Fibroblast of skin of left biceps (primary cell): ENCODE measurements around the gene KDM4B.
"Not testable (repeated sequence)": the region's sequence is repeated elsewhere in the genome, so short reads cannot be mapped to it uniquely, and the experiment has no call there.

Experiments used
- DNase-seq, 2 experiments: peaks; one replicate each; pipeline ENCODE4 v3.0.0-alpha.2; 2013; ENCODE audit warnings: low read depth in 2 of 2

KDM4B gene

DNA sequence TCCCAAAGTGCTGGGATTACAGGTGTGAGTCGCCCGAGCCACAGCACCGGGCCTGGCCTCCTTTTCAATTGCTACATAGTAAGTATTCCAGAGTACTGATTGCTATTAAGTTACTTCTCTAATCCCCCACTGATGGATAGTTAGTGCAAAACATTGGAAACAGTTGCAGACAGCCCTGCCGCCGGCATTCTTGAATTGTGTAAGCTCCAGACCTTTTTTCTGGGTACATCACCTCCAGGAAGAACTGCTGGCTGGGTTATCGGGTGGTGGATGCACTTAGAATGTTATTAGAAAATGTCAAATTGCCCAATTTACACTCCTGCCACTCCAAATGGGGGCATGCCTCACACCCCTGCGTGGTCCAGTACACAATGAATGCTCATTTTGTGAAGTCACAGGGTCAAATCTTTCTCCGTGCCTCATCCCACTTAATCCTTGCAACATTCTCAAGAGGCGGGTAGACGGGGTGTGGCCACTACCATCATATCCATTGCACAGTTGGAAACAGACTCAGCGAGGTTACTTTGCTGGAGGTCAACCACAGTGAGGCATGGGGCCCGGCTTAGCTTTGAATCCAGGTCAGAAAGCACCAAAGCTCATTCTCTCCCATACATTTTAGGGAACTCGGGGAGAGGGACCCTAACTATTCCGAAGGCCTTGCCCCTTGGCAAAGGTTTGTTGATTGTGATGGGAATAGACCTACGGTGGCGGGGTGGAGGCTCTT is 1.0 kb upstream of the KDM4B start:
- DNase-seq, result no peak

GRCh38 chr19:4969292-4969771 is 419 bp downstream of the KDM4B start:
- no peak for DNase-seq

DNA sequence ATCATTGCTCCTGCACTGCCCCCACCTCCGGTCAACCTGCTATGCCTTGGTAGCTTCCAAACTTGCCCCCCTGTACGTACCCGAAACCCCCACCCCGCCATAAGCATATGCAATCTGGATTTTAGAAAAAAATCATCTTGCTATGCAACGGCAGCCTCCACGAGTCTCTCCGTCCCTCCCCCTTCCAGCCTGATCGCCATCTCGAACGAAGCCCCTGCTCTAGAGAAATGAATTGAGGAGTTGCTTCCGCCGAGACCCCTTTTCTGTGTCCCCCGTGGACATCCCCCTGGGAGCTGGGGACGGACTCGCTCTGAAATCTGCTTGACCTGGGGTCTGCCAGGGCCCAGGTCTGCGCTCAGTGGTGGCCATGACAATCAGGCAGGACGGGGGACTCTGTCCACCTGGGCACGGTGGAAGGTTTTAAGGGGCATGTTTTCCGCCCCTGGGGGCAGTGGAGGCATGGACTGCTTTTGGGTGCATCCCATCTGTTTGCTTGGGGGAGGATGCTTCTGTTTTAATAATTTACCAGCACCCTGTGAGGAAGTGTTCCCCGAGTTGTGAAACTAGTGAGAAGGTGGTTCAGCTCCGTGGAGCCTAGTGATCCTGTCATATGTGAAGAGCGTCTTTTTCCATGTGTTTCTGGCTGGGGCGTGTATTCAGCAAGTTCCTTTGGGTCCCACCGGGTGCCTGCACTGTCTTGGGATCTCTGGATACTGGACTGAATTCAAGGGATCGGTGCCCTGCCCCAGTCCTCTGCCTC is 1.0 kb downstream of the KDM4B start:
- no peak for DNase-seq

GRCh38 chr19:4970558-4971423 is 1.9 kb downstream of the KDM4B start:
- DNase-seq, result no peak

- no peak for DNase-seq
Observed at GRCh38 chr19:4971424-4971793, 2.5 kb downstream of the KDM4B start.

DNA sequence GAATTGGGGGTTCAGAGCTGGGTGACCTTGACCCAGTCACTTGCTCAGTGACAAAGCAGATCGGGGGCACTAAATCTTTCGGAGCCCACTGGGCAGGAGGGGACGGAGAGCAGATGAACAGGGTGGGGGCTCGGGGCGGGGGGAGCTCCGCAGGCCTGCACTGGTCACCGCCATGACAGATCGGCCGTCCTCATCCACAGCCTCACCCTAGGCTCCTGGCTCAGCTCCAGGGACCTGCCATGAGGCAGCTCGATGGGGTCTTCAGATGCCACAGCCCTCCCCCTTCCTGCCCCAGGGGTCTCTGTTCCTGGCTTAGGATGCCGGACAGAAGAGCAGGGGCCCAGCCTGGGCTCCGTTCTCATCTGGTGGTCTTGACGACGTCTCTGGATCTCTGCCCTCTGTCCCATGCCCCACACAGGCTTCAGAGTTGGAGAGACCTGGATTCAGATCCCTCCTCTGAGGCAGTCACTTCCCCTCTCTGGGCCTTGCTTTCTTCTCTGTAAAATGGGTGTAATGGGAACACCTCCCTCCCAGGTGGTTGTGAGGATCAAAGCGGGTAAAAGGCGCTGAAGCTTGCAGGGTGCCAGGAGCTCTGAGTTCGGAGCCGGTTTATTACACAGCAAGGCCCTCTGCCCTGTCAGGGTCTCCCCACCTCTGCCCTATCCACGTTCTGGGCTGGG is 3.0 kb downstream of the KDM4B start:
- no peak for DNase-seq

DNA sequence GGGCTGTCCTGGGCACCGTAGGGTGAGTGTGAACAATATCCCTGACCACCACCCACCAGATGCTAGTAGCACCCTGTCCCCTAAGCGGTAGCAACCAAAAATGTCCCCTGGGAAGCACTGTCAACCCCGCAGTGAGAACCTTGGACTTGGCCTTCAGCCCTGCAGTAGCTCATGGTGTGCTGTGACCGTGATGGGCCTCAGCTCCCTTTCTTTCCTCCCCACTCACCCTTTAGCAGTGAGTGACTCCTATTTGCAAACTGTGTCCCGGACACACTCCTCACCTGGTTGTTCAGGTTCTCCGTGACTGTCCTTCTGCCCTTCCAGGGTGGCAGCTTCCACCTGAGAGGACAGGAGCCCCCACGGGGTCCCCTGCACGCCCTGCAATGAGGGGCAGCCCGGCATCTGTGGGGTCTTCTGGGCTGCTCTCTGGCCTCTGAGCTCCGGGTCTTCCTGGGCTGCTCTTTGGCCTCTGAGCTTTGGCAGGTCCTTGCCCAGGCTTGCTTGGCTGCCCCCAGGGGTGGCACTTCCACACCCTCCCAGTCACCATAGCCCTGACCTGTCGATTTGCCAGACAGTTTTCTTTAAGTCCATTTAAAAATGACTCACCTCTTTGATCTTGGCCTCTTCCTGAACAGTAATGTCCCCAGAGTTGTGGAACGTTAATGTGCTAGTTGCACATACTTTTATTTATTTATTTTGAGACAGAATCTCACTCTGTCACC is 3.8 kb downstream of the KDM4B start:
- no peak for DNase-seq

DNA sequence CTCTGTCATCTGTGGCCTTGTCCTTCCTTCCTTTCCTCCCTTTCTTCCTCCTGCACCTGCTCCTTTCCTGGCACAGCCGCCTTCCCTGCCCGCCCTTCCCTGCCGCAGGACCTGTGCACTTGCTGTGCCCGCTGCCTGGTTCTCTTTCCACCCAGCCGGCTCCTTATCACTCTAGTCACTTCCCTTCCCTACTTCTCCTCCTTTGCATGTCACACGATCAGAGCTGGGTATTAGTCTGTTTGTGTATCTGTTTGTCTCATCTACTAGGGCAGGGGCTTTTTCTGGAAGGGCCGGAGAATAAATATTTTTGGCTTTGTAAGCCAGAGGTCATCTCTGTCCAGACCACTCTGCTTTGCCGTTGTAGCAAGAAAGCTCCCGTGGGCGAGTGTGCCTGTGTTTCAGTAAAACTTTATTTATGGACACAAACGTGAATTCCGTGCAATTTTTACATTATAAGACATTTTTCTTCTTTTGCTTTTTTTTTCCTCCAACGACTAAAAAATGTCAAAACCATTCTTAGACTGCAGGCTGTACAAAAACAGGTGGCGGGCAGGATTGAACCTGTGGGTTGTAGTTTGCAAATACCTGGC is 6.1 kb downstream of the KDM4B start:
- DNase-seq, result no peak

DNA sequence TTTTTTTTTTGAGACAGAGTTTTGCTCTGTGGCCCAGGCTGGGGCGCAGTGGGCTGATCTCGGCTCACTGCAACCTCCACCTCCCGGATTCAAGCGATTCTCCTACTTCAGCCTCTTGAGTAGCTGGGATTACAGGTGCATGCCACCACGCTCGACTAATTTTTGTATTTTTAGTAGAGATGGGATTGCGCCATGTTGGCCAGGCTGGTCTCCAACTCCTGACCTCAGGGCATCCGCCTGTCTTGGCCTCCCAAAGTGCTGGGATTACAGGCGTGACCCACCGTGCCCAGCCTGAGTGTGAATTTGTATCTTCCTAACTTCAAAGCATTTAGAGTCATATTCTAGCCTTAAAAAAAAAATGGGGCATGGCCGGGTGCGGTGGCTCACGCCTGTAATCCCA is 6.7 kb downstream of the KDM4B start:
- DNase-seq, result not testable (repeated sequence)

DNA sequence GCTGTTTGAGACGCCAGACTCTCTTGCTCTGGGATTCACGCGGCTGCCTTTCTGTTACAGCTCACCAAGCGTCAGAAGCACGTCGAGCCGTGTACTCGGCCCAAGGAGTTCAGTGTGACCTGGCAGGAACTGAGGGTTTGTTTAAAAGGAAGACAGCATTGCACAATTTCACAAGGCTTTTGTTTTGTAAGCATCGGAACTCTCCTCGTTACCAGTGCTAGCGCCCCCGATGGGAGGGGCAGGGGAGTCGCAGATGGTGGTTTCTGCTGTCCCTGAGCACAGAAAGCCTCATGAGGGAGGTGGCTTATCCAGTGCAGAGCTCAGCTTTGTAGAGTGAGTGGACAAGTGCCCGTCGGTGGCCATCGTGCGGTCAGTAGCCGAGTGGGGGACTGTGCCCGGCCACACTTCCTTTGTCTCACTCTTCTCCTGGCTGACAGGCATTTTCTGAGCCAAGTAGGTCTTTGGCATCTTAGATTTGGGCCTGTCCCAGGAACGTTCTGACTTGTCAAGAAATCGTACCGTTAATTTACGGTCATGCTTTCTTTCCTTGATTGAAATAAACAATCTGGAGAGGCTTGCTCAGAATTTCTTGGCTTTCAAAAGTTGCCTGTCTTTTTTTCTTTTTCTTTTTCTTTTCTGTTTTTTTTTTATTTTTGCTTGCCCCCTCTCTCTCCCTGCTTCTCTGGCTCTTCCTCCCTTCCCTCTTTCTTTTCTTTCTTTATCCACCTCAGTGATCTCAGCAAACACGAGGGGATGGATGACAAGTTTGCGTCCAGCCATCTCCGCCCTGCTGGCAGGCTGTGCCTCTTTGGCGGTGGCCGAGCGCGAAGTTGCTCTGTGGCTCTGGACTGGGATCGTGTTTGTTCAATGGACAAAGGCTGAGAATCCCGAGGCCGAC is 7.7 kb downstream of the KDM4B start:
- peak in 1 of 2 experiments; percentile 15 for DNase-seq

GRCh38 chr19:4977299-4978174 is 8.6 kb downstream of the KDM4B start:
- peak; percentile 69 to 70 for DNase-seq

- DNase-seq, result no peak
Observed at GRCh38 chr19:4979211-4979807, 10.4 kb downstream of the KDM4B start.

DNA sequence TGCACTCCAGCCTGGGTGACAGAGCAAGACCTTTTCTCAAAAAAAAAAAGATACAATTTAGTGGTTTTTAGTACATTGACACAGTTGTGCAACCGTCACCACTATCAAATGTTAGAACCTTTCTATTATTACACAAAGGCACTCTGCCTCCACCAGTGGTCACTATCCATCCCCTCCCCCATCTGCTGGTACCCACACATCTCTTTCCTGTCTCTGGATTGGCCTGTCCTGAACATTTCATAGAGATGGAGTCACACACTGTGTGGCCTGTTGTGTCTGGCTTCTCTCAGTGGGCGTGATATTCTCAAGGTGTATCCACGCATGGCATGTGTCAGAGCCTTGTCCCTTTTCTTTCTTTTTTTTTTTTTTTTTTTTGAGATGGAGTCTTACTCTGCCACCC is 11.2 kb downstream of the KDM4B start:
- no peak for DNase-seq

GRCh38 chr19:4980838-4981680 is 12.1 kb downstream of the KDM4B start:
- DNase-seq, result no peak

DNA sequence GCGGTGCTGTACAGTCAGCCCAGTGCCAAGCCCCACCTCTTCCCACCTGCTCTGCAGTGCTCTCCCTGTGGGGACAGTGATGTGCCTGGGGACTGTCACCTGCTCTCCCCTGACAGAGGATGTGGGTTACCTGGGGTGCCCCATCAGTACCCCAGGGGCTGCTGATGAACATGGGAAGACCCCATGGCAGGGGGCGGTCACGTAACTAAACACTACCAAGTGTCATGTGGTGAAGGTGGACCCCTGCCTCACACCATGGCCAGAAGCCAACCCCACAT is 12.7 kb downstream of the KDM4B start:
- DNase-seq, result no peak

GRCh38 chr19:4983346-4984105 is 14.6 kb downstream of the KDM4B start:
- no peak for DNase-seq

DNA sequence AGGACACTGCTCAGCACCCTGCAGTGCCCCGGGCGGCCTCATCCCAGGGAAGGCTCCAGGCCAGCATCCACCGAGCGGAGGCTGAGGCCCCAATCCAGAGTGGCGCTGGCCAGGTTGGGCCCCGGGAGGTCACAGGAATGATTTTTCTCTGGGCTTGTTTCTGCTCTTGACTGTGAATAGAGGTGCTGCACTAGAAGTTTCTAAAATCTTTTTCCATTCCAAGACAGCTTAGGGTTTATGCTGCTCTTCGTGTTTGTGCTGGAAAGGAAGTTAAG is 15.1 kb downstream of the KDM4B start:
- no peak for DNase-seq
